ENCODE measurements around the gene PGC.

Gene PGC

DNA sequence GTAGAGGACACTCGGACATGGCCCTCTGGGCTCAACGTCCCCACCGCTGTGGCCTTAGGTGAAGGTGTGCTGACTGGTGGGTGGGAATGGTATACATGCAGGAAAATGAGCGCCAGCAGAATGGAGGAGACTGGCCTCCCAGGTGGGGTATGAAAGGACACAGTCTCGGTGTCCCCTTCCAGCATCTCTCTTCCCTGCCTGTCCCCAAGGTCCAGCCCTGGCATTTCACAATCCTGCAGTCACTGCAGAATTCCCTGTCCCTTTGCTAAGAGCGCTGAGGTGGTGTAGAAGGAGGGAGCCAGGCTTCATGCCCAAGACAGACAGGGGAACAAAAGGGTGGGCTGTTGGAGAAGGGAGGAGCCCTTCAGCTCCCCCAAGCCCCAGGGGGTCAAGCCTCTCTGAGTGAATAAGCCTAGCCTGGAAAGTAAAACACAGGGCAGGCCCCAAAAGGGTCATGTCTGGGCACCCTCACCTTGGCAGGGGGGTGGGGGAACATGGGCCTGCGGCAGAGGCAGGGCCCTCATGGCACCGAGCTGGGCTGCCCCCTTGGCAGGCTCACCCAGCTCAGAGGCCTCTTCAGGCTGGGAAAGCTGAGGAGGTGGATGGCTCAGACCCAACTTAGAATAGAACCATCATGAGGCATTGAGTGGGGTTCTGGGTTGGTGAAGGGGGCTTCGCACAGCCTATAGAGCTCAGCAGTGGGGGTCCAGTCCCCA is 35.7 kb downstream of the PGC start:
- DNase-seq, result no peak

- no peak for DNase-seq
These were observed 37.8 kb downstream of the PGC start for GRCh38 chr6:41709375-41709774.

DNA sequence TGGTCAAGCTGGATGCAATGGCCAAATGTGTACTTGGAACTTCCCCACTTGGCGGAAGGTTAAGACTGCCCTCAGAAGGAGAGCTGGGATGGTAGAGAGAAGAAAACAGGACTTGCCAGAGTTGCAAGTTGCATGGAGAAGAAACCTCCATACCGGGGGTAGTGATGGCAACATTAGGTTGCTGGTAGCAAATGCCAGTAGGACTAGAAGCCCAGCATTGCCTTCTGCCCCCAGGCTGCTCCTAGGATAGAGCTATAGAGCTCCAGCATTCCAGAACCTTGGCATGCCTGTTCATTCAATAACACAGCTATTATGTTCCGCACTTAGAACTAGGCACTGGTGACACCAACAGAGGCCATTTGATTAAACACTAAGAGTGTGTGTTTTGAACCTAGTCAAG is 38.3 kb downstream of the PGC start:
- no peak for DNase-seq

DNA sequence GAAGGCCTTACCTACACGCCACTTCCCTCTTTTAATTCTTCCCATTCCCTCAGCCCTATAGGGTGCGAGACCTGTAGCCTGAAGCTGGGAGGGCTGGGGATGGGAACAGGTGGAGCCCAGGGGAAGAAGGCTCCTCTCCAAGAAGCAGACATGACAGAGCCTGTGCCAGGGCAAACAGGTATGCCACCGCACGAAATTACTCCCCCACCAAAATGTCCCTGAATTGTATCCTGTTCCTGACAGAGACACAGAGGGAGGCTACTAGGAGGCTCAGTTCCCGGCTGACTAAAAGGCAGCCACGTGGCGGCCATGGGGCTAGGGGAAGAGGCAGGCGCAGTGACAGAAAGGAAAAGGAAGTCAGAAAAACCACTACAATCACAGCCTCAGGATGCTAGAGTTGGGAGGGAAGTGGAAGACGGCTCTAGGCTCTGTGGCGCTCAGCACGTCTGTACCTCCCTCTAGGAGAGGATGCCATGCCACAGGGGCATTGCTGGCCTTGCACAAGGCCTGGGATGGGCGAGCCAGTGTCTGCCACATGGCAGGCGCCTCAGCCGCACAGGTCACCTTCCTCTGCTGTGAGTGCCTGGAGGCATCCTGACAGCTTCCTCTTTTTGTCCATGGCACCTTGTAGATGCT is 39.5 kb downstream of the PGC start:
- peak; percentile 28 for DNase-seq

- peak; percentile 15 for DNase-seq
These were observed 40.2 kb downstream of the PGC start for GRCh38 chr6:41706876-41707564.

- peak; percentile 64 for DNase-seq
These were observed 41.0 kb downstream of the PGC start for GRCh38 chr6:41705996-41706835.

DNA sequence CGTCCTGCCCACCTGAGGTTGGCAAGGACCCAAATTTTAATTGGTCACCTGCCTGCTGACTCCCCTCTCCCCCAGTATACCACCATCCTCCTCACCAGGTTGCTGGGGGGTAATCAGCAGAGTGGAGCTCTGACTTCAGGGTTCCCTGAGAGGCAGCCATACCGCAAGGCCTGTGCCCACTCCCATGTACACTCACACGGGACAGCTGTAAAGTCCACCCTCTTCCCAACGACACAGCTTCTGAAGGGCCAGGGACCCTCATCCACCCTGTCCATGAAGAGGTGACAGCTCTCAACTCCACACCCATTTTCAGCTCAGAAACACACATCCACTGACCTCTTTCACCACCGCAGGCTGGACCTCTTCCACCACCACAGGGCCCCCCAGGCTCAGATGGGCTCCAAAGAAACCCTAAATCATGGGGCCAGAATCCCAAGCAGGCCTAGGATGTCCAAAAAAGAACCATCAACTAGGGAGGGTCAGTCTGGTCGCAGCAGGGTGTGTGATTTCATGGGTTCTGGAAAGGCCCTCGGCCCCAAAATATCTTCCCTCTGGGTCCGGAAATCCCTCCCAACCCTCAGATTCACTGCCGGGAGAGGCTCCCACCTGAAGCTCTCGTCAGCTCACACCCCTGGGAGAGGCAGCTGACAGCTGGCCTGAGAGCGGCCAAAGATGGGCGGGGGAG is 41.7 kb downstream of the PGC start:
- DNase-seq, result no peak

GRCh38 chr6:41704656-41705310 is 42.4 kb downstream of the PGC start:
- DNase-seq, result no peak

DNA sequence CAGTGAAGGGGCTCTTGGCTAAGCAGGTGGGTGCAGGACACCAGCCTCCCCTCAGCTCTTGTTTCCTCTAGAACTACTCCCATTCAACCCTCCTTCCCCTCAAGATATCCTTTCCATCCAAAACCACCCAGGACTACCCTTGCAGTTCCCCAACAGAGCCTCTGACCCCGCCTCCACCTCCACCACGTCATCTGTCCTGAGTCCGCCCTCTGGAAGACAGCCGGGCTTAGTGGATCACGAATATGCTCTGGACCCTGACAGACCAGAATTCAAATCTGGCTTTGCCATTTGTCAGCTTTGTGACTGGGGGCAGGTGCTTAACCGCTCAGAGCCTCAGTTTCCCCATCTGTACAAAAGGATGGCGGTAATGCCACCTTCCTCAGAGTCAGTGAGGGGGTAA is 43.2 kb downstream of the PGC start:
- no peak for DNase-seq

- DNase-seq, result no peak
These were observed 44.3 kb downstream of the PGC start for GRCh38 chr6:41702771-41703494.

- DNase-seq, result no peak
These were observed 45.0 kb downstream of the PGC start for GRCh38 chr6:41702089-41702745.

GRCh38 chr6:41700463-41701347 is 46.5 kb downstream of the PGC start:
- DNase-seq, result no peak

GRCh38 chr6:41699063-41699462 is 48.1 kb downstream of the PGC start:
- DNase-seq, result no peak

GRCh38 chr6:41697861-41698781 is 49.1 kb downstream of the PGC start:
- no peak for DNase-seq

GRCh38 chr6:41696788-41697187 is 50.4 kb downstream of the PGC start:
- no peak for DNase-seq

GRCh38 chr6:41695825-41696224 is 51.4 kb downstream of the PGC start:
- DNase-seq, result no peak

GRCh38 chr6:41694815-41695526 is 52.2 kb downstream of the PGC start:
- DNase-seq, result no peak
